Endometrial microvascular endothelial cells (primary cell): Measurements from ENCODE around the gene DNPEP. TPM values are rescaled to one million over a fixed set of nuclear protein-coding genes. Genes with fewer than 3 reads are reported as not detected.

Experiments used
- in situ Hi-C: cut with HindIII; loops from 2 replicates; pipeline ENCODE4 v1.10.0; 2017; ENCODE audit warnings: low sequenced_read_pairs, low pct_unique_long_range_greater_than_20kb; ENCODE audit errors: inconsistent ontology term
- total RNA-seq: library from RNA; depleted of rRNA; stranded (reverse); fragments of >200 nt; gene quantifications from one replicate; pipeline ENCODE4 v1.2.3, GENCODE V29; 2015; ENCODE audit errors: inconsistent ontology term

The DNPEP gene
- total RNA-seq: 86.0 TPM

DNA sequence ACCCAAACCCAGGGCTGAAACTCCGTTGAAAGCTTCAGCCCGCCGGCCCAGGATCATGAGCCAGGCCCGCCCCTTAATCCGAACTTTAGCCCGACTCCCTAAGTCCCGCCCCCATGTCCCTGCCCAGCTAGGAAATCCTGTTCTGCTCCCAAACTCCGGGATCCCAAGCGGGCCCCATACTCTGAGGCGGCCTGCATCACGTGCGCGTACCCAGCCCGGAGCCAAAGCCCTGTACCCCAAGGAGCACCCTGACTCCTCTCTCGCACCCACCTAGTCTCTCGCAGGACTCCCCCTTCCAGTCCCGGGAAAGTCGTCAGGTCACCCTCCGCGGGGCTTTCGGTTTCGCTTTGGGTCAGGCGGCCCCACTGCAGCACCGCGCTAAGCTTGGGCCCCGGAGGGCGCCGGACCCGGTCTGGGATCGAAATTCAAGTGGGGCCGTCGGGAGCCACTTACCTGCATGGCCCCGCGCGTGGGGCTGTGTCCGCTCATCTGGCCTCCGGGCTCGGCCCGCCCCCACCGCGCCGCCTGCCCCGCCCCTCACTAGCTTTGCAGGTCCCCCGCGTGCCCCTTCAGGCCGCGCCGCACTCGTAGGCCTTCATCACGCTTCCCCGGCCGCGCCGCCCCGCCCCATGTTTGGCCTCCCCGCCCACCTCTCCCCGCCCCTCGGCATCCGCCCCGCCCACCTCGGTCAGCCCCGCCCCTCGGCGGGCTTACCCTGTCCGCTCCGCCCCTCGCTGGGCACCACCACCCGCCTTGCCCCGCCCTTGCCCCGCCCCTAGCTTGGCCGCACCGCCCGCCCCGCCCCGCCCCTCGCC, at the start of gene DNPEP:
Gene DNPEP (minus strand): TSS at position 607 of the 815 bp plus-strand sequence. CDS start 118 bp downstream, at position 489.
- in situ Hi-C loops: no loop called here

DNA sequence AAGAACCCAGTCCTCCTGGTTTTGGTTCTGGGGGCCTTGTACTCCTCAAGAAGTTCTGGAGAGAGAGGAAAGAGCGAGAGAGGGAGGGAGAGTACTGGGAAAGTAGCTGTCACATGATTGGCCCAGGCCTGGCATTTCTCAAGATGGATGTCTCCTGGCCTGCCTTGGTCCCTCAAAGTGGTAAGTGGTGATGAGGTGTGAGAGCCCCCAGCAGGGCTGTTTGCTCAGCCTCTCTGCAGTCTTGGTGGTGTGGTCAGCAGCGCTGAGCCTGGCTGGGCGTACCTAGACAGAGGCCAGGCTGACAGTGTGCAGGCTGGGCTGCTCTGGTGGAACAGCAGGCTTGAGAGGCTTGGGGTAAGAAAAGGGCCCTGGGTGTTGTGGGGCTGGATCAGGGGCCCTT, 49.4 kb upstream of the DNPEP start:
- in situ Hi-C loops: no loop called here

DNA sequence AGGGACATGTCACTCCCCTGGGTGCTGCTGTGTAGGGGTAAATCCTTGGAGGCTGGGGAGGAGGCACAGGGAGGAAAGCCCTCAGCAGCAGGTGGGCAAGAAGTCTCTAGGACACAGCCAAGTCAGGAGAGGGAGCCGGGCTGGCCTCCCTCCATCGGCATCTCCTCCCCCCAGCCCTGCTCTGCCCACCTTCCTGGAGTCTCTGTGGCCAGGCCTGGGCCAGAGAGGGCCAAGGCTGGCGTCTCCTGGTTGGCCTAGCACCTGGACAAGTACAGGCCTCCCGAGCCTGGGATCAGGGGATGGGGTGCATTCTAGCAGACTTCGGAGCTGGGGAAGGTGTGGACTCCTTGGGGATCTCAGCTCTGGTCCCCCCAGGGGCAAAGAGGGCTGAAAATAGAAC, 48.8 kb upstream of the DNPEP start:
- in situ Hi-C loops: no loop called here

DNA sequence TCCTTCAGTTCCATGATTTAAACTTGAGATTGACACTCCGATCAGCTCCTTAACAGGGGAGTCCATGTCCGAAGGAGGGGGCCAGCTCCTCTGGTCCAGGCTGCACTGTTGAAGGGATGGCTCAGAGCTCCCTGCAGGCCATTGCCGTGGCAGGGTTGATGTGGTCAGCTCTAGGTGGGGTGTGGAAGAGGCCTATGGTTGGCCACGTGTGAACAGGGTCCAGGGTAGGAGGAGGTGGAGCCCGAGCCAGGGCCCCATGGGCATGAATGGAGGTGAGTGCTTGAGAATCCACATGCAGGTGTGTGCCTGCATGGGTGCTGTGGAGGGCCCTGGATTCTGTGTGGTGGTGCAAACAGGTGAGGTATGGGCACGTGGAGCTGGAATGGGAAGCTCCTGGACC, 48.0 kb upstream of the DNPEP start:
- in situ Hi-C loops: no loop called here

DNA sequence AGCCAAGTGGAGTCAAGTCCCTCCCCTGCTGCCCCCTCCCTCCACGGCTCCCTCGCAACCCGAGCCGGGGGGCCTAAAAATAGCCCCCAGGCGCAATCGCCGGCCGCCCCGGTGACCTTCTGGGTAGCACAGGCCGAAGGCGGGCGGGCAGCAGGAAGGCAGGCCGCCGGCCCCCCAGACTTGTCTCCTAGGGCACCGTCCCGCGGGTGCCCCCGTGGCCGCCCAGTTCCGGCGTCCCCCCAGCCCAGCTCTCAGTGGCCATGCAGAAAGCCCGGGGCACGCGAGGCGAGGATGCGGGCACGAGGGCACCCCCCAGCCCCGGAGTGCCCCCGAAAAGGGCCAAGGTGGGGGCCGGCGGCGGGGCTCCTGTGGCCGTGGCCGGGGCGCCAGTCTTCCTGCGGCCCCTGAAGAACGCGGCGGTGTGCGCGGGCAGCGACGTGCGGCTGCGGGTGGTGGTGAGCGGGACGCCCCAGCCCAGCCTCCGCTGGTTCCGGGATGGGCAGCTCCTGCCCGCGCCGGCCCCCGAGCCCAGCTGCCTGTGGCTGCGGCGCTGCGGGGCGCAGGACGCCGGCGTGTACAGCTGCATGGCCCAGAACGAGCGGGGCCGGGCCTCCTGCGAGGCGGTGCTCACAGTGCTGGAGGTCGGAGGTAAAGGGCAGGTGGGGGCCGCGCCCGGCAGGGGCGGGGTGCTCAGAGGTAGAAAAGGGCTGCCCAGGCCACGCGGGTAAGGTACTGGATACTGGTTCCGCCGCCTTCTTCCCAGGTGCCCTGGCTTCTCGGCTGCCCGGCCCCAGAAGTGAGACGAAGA, 47.2 kb upstream of the DNPEP start, which contains the start of gene SPEG:
Gene SPEG (plus strand): TSS at position 126 of the 808 bp plus-strand sequence. CDS start 135 bp downstream, at position 261.
- in situ Hi-C loops: no loop called here

DNA sequence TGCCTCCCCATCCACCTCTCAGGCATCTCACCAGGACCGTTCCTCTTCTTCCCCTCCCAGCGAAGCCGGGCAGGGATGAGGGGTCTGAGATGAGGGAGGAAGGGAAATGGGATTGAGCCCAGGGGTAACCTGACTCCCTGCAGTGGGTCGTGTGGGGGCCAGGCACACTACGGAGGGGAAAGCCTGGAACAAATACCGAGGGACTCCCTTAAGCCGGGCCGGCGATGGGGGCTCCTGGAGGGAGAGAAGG, 46.7 kb upstream of the DNPEP start:
- in situ Hi-C loops: no loop called here

DNA sequence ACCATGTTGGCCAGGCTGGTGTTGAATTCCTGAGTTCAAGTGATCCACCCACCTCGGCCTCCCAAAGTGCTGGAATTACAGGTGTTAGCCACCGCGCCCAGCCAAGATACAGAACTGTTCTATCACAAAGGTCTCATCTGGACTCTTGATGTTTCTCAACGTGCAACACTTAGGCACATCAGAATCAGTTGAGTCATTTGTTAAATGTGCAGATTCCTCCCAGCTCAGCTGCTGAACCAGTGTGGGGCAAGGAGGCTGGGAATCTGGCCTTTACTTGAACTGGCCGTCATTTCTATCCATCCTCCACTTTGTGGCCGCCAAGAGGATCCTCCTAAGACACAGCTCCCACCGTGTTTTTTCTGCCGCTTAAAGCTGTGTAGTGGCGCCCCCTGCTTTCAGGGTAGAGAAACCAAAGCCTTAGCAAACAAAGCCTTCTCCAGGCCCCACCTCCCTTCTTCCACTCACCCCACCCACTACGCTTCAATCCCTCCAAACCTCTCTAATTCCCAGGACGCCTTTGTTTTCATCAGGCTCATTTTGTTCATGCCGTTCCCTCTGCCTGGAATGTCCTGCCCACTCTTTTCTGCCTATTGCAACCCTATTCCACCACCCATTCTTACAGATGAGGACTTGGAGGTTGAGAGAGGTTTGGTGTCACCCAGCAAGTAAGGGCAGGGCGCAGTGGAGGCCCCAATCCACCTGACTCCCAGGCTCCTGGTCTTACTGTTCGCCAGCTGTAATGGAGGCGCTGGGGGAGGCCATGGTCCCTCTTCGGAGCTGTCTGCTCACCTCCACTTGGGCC, 46.2 kb upstream of the DNPEP start:
- in situ Hi-C loops: no loop called here

DNA sequence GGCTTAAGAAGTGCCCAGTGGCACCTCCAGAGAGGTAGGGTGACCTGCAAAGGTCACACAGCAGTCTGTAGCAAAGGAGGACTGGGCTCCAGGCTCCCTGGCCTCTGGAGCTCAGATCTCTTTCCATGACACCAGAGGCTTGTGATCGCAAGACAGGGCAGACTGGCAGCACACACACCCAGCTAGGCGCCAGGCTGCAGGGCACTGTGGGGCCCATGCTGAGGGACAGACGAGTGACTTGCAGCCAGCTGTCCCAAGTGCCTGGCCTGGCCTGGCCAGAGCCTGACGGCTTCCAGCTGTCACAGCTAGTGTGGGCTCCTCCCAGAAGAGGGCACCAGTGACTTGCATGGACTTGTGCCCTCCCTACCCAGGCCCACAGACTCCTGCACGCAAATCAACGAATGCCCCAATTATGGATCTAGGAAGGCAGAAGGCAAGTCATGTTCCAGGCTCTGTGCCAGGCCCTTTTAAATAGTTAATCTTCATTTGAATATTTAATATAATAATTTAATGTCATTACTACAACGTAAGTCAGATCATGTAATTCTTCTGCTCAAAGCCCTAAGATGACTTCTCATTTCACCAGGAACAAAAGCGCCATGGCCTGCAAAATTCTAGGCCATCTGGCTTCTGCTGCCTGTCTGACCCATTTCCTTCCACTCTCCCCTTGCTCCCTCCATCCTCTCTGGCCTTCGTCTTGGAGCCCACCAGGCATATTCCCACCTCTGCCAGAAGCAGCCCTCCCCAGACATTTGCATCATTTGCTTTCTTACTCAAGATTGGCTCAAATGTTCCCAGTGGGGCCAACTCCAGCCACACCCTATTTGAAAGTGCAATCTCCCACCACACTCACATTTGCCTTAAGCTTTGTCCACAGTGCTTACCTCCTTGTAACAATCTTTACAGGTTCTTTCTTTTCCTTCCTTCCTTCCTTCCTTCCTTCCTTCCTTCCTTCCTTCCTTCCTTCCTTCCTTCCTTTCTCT, 43.2 kb upstream of the DNPEP start:
- in situ Hi-C loops: no loop called here

DNA sequence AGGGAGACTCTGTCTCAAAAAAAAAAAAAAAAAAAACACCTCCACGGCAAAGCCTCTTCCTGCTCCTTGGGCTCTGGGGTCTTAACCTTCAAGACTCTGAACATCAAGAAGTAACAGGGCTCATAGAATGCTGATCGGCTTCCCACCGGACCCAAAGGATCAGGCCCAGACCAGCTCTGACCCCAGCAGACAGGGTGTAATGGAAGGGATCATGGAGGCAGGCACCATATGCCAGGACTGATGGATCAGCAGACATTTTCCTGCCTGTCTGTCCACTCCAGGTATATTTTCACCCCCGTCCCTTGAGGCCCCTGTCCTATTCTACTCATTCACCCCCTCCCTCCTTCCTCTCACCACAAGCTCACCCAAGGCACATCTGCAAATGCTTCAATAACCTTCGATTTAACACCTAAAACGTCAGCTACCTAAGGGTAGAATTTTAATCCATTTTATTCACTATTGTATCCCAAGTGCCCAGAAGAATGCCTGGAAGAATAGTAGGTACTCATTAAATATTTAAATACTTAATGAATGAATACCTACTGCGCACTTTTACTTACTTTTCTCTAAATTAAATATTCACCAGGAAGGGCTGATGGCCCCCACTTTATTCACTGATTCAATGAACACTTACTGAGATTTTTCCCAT, 42.4 kb upstream of the DNPEP start:
- in situ Hi-C loops: no loop called here

DNA sequence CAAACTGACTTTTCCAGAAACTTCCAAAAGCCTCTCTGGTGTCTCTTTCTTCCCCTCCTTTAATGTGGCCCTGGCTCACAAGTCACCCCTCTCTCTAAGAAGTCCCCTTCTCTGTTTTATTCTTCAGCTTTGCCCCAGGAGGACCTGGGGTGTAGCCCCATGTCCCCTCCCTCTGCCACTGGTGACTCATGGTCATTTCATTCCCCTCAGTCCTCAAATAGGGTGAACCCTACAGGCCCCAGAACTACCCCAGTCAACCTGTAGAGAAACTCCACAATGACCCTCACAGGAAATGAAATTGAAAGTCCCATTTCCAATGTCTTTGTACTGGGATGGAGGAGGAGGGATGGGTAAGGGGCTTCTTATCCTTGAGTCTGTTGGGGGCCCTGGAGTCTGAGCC, 40.8 kb upstream of the DNPEP start:
- in situ Hi-C loops: no loop called here

DNA sequence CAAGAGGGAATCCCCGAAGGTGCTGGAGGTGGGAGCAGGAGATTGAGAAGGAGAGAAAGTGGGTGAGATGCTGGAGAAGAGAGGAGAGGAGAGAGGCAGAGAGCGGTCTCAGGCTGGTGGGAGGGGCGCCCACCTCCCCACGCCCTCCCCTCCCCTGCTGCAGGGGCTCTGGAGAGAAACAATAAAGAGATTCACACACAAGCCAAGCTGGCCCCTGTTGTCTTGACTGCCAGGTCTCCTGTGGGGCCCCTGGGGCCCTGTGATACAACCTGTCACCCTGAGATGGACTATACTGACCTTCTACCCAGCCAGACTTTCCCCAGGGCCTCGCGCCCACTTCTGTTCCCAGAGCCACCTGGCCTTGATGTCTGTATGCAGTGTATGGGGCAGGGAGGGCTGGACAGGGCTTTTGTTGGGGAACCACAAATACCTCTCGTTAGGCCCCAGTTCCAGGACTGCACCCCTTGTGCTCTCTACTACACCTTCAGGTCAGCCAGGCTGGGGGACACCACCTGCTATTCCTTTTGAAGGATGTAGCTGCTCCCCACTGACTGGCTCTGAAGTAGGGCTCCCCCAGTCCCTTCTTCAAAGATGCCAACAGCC, 38.9 kb upstream of the DNPEP start:
- in situ Hi-C loops: no loop called here

DNA sequence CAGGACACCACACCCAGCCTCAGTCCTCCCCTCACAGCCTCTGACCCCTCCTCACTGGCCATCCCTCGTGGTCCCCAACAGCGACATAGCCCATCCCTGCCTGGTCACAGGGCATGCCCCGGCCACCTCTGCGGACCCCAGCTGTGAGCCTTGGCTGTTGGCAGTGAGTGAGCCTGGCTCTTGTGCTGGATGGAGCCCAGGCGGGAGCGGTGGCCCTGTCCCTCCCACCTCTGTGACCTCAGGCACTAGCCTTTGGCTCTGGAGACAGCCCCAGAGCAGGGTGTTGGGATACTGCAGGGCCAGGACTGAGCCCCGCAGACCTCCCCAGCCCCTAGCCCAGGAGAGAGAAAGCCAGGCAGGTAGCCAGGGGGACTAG, 38.3 kb upstream of the DNPEP start:
- in situ Hi-C loops: no loop called here

DNA sequence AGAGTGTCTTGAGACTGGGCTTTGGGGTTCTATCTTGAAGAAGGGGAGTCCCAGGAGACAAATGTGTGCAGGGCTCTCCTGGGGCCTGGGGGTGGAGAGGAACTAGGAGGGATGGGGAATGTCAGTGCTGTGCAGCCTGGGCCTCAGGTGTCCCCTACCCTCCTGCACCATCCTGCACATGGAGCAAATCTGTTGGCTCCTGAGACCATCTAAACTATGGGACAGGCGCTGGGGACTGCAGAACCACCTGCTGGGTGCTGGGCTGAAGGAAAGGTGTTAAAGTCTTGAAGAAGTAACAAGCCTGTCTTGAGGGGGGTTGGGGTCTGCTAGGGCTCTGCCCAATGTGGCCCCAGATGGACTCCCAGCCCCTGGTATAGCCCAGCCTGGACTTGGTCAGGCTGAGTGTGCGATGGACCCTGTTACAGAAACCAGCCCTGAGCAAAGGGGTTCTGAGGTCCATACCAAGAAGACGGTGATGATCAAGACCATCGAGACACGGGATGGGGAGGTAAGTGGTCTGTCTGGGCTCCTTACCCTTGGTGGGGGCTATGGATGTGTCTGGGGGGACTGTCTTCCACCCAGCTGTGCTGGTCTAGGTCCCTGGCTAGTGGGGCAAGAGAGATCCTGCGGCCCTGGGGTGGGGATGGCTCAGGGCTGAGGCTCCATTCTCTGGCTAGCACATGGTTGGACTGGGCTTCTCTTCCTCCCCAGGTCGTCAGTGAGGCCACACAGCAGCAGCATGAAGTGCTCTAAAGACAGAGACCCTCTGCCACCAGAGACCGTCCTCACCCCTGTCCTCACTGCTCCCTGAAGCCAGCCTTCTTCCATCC, 37.7 kb upstream of the DNPEP start:
- in situ Hi-C loops: no loop called here

DNA sequence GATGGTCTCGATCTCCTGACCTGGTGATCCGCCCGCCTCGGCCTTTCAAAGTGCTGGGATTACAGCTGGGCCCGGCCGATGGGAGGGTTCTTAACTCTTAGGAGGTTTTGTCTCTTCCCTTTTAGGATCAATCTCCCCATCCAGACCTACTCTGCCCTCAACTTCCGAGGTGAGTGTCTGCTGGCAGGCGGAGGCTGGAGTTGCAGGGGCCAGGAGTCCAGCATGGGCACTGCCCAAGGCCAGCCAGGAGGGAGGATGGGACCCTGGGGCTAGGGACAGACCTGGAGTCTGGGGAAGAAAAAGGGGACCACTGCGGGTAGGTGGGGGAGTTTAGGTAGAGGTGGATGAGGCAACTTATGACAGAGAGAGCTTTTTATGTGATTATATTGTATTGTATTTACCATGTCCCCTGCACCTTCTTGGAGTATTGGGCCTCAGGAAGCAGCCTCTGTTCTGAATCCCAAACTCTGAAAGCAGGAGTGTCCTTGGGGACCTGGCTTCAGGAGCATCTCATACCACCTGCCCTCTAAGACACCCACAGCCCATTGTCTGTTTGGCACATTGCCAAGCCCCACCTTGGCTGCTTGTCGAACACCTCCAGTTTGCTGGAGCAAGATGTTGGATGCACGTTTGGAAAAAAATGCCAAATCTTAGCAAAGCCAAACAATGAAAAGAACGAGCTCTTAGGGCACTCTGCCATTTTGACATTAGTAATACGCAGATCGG, 36.1 kb upstream of the DNPEP start:
- in situ Hi-C loops: no loop called here

DNA sequence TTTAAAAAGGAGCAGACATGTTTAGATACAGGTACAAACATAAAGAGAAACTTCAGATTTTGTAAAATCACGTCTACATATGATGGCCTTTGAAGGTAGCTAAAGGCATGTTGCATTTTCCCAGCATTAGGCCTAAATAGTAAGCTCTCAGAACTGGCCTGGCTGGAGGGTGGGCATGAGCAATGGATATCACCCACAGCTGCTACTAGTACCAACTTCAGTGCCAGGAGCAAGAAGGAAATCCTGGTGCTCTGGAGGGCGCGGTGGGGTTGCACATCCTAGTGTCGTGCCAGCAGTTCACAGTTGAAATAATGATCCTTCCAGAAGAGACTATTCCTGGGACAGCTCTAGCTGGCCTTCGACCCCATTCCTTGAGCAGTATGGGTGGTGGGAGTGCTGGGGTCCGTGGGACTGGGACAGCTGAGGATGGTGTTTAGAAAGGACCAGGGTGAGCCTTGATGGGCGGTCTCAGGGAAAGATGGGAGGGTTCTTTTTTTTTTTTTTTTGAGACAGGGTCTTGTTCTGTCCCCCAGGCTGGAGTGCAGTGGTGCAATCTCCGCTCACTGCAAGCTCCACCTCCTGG, 35.3 kb upstream of the DNPEP start:
- in situ Hi-C loops: no loop called here

DNA sequence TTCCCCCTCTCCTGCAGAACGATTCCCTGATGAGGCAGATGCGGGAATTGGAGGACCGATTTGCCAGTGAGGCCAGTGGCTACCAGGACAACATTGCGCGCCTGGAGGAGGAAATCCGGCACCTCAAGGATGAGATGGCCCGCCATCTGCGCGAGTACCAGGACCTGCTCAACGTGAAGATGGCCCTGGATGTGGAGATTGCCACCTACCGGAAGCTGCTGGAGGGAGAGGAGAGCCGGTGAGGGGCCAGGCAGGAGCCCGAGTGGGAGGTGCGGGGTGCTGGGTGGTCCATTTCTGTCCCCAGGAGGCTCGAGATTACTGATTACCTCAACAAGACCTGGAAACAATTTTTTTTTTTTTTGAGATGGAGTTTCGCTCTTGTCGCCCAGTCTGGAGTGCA, 33.6 kb upstream of the DNPEP start:
- in situ Hi-C loops: no loop called here
